IMR-90 (cell line): Measurements from ENCODE around the gene BCAS1.
A peak's percentile ranks its signal among the peaks of the same experiment; 100 is the strongest.

ENCODE experiments used
- BHLHE40 ChIP-seq: fragments of 150-350 bp; IDR thresholded peaks from 2 replicates; pipeline ENCODE4 v1.6.1; 2016; ENCODE audit warnings: mild to moderate bottlenecking, low read depth, low read length
- CEBPB ChIP-seq: IDR thresholded peaks from 2 replicates; pipeline ENCODE4 v1.6.1; 2012; ENCODE audit warnings: low read depth, low read length, improper control_type of control experiment
- CHD1 ChIP-seq: IDR thresholded peaks from 2 replicates; pipeline ENCODE4 v1.6.1; 2012; ENCODE audit warnings: low read depth, low read length, improper control_type of control experiment
- CTCF ChIP-seq: conservative IDR thresholded peaks from 2 replicates; pipeline ENCODE4 v1.5.1; 2012; ENCODE audit warnings: mild to moderate bottlenecking, low read depth, low read length, improper control_type of control experiment
- FOS ChIP-seq: fragments of 150-350 bp; IDR thresholded peaks from 2 replicates; pipeline ENCODE4 v1.6.1; 2016; ENCODE audit warnings: low read depth, low read length
- MAFK ChIP-seq: IDR thresholded peaks from 2 replicates; pipeline ENCODE4 v1.6.1; 2012; ENCODE audit warnings: low read depth, low read length, improper control_type of control experiment
- NFE2L2 ChIP-seq: fragments of 150-350 bp; IDR thresholded peaks from 2 replicates; pipeline ENCODE4 v1.6.1; 2016; ENCODE audit warnings: low read depth, mild to moderate bottlenecking, low read length
- POLR2A ChIP-seq: IDR thresholded peaks from 2 replicates; pipeline ENCODE4 v1.6.1; 2012; ENCODE audit warnings: mild to moderate bottlenecking, low read depth, low read length
- SMC3 ChIP-seq: fragments of 150-350 bp; IDR thresholded peaks from 2 replicates; pipeline ENCODE4 v1.6.1; 2016; ENCODE audit warnings: low read depth, mild to moderate bottlenecking, antibody characterized with exemption, low read length, moderate library complexity
- USF2 ChIP-seq: fragments of 150-350 bp; IDR thresholded peaks from 2 replicates; pipeline ENCODE4 v1.6.1; 2017; ENCODE audit warnings: mild to moderate bottlenecking, antibody characterized with exemption, low read length, low read depth

- no peak for TF ChIP-seq CTCF
- no peak for TF ChIP-seq BHLHE40
- no peak for TF ChIP-seq SMC3
- no peak for TF ChIP-seq USF2
- TF ChIP-seq CEBPB, result no peak
- TF ChIP-seq POLR2A, result no peak
- no peak for TF ChIP-seq MAFK
- no peak for TF ChIP-seq CHD1
- TF ChIP-seq NFE2L2, result no peak
- TF ChIP-seq FOS, result 0 out of 2 replicates have a peak, but pooled peaks have one; percentile 5
These were observed 16.2 kb upstream of the BCAS1 start for GRCh38 chr20:54086507-54087039.
